ENCODE measurements around the gene ZNF469.

- TF ChIP-seq TAF1 (IDR thresholded peaks at IDR 0.05; ENCODE audit: borderline replicate concordance, low read depth, low read length) (no peak), POLR2A (IDR thresholded peaks at IDR 0.05; ENCODE audit: low read depth, low read length) (no peak)
Observed at GRCh38 chr16:88413231-88413630, 30.5 kb downstream of the ZNF469 start.

Measured in GM12892 (cell line).